ENCODE results near the gene ZNF236.
"Not testable (repeated sequence)": the region's sequence is repeated elsewhere in the genome, so short reads cannot be mapped to it uniquely, and the experiment has no call there.

Gene ZNF236

DNA sequence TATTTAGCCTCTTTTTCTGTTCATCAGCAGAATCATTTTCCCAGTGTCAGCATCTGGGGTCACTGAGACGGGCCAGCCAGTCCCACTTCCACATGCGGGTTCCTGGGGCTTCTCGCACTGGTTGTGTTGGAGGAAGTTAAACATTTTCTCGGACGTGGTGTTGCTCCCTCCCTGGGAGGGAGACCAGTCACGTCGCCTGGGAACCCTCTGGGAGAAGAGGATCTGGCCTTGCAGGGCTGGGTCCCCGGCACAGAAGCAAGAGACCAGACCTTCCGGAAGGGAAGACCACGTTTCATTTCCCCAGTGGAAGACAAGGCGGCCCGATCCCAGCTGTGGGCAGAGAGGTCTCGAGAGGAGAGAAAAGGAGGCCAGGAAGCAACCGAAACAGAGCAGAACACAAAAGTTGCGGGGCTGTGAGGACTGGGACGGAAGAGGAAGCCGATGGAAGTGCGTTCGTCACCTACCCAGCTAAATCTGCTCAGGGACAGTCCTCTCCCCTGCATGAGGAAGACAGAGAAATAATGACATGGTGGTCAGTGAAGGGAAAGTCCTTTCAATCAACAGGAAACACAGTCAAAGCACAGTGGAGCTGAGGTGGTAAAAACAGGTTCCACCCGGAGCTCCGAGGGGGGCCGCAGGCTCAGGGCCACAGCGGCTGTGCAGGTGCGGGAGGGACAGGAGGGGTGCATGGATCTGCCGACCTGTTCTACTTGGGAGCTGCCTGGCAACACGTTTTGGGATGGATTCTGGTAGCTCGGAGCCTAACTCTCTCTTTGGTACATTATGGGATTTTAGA, 165.9 kb downstream of the ZNF236 start:
- no peak for DNase-seq (ENCODE audit: low read depth in 3 of 3)

DNA sequence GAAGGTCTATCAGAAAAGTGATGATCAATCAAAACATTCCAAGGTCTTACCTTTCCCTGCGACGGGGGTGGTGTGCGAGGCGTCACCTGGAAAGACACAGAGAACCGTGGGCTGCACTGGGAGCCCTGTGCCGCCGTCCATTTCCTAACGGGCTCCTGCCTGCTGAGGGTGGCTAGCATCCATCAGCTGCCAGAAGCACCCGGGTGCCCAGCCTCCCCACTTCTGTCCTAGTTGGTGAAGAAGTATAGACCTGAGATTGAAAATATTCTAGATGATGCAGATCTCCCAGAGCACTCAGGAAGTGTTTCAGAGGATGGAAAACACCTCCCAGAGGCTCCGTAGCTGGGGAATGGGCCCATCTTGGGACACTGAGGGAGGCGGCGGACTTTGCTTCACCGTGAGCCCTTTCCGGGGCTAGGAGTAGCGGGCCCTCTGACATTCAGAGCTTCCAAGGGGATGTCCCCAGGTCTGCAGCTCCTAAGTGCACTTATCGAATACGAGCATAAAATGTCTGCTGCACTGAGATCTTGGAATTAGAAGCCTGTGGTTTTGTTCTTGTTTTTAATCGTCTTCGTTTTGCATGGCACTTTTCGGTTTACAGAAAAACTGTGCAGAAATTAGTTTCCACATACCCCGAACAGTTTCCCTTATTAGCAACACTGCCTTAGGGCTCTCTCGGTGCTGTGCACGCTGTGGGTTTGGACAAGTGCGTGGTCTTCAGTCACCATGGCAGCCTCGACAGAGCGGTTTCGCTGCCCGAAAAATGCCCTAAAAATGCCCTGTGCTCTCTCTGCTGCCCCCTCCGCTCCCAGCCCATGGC, 166.7 kb downstream of the ZNF236 start:
- no peak for DNase-seq (ENCODE audit: low read depth in 3 of 3)

DNA sequence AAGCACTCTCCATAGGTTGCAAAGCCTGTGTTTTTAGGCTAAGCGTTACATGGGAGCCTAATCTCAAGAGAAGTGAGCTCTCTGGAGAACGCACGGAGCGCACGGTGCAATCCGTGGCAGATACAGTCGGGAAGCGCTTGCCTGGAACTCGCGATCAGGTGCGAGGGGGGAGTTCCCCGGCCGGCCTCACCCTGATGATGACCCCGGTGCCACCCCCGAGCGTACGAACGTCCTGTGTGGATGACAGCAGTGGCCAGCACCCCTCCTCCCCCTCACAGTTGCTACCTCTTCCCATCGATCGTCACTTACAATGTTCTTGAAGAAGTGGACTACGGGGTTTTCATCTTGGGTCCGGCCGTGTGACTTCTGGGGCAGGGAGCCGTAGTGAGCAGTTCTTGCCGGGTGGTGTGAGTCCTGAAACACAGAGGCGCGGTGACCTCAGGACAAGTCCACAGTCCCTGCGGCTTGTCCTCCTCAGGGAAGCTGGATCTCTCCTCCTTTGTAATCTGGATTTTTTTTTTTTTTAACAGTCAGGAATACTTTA, 167.4 kb downstream of the ZNF236 start:
- no peak for DNase-seq (ENCODE audit: low read depth in 3 of 3)

DNA sequence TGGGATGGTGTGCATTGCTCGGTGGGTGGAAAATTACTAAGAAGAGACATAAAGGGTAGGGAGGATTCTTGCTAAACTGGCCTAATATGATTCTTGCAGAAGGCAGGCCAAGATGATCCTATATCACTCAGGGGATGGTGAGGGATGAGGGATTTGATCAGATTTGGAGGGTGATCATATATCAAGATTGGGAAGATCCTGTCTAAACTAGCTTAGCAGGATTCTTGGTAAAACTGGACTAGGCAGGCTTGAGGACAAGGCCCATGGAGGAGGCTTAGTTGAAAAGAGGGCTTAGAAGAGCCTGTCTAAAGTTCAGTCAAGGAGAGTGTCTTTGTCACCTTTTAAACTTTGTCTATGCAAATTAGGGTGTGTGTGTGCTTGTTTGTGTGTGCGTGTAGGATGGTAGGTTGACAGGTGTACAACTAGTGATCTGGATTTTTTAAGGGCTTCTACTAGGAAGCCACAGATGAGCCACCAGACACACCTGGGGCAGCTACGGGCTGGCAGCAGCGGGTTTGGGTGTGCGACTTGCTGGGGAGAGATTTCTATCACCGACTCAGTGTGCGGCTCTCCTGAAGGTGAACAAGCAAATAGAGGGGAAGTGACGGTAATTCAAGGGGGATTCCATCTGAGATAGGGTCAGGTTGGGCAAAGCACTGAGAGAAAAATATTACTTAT, 168.1 kb downstream of the ZNF236 start:
- DNase-seq (ENCODE audit: low read depth in 3 of 3) = not testable (repeated sequence)

DNA sequence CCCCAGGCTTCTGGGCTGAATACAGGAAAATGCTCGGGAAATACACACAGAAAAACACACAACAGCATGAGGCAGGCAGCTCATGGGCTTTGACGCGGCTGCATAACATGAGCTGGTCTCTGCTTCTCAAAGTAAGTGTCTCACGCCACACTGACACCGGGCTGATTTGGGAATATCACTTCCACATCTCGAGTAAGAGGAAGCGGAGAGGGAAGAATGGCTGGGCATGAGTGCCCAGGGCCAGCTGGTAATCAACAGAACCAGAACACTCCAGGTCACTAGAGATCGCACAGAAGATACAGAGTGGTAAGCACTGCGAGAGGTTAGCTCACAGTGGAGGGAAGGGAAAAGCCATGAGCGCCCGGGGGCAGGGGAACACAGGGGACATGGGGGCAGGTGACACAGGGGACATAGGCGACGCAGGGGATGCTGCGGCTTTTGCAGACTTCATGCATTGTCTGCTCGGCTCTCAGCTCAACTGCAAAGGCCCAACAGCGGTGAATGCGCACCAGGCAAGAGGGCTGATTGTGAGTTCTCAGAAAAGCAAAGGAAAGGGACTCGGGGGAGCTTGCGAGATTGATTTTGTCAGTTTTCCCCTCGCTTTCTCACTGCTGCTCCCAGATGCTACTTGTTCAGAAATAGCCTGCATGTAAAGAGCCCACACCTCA, 168.8 kb downstream of the ZNF236 start:
- DNase-seq (ENCODE audit: low read depth in 3 of 3) = no peak

DNA sequence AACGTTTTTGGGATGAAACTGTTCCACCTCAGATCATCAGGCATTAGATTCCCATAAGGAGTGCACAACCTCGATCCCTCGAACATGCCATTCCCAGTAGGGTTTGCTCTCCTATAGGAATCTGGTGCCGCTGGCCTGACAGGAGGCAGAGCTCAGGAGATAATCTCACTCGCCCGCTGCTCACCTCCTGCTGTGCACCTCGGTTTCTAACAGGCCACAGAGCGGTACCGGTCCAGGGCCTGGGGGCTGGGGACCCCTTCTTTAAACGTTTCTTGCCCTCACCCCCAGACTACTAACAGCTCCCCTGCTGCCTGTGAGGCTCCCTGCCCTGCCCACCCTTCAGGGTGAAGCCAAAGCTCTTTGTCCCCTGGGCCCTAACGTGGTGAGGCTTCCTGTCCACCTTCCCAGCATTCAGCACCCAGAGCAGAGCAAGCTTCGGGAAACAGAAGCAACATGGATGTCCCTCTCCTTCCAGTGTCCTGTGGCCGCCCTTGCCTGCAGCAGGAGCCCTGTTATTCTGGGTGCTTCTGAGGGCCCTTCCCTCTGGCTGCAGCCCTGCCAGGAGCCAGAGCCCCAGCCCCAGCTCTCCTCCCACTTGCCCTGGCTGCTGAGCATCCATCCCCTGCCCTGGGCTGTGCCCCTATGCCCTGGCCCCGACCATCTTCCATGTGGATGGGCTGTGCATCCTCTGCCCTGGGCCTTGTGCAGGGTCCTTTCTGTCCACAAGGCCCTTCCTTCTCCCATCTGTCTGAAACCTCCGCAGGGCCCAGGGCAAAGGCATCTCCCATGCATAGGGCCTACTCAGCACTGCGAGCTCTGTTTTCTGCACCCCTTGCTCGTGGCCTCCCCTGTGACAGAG, 170.1 kb downstream of the ZNF236 start:
- no peak for DNase-seq (ENCODE audit: low read depth in 3 of 3)

DNA sequence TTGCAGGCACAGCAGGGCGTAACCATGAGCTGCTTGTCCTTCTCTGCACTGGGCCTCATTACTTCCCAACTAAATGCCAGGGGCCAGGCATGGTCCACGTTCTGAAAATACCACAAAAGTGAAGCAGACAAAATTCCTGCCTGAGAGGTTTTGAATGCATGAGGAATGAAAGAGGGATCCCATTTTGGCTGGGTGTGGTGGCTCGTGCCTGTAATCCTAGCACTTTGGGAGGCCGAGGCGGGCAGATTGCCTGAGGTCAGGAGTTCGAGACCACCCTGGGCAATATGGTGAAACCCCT, 170.7 kb downstream of the ZNF236 start:
- no peak for DNase-seq (ENCODE audit: low read depth in 3 of 3)

DNA sequence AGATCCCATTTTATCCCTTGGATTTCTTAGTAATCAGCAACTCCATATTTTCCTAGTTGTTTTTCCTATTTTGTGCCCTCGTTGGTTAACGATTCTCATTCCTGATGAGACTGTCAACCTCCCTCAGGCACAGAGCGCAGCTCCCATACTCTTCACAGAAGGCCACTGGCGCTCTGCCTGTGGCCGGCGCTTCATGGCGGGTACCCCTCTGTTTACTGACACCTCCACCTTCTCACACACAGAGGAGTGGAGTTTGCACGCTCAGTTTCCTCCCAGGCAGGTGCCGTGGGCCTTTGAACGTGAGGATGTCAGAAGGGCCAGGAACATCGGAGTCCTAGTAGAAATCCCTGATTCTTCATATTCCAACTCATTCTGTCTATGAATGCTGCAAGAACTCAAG, 171.2 kb downstream of the ZNF236 start:
- no peak for DNase-seq (ENCODE audit: low read depth in 3 of 3)

DNA sequence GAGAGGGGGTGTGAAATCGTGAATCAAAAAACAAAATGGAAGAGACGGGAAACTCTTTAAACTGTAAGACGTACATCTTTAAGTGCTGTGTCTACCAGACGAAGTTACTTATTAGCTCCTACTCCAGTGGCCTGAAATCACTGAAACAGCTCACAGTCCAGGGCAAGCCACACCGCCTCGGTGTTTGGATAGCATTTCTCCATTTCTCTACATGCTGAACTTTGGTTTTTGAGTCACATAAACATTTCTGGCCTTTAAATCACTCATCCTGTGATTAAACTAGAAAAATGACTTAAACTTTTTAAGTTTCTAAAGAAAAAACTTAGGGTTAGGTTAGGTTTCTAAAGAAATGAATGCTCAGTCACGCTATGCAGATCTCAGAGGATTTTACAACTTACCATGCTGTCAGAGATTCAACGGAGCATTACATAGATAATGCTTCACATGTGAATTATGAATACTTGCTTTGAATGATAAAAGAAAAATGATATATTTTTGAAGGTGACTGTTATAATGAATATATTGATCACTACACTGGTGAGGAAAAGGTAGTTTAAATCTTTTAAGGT, 171.8 kb downstream of the ZNF236 start:
- no peak for DNase-seq (ENCODE audit: low read depth in 3 of 3)

DNA sequence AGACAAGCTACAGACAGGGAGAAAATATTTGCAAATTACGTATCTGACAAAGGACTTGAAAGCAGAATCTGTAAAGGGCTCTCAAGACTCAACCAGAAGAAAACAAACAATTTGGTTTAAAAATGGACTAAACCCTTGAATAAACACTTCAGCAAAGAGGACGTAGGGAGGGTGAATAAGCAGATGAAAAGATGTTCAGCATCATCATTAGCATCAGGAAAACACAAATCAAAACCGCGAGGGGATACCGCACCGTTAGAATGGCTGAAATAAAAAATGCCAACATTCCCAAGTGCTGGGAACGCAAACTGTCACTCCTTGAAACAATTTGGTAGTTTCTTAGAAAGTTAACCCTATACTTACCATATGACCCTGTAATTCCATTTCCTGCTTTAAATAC, 173.5 kb downstream of the ZNF236 start:
- no peak for DNase-seq (ENCODE audit: low read depth in 3 of 3)

DNA sequence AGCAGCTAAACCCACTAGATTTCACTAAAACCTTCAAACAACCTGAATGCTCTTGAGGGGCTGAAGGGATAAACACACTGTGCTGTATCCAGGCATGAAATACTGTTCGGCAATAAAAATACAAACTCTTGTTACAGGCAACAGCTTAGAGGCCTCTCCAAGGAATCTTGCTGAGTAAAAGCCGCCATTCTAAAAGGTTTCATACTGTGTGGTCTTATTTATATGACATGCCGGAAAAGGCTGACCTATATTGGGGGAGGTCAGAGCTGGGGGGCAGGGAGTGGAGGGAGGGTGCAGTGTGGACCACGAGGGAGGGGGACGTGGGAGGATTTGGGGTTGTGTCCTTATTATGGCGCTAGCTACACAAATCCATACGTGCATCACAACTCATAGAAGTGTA, 174.1 kb downstream of the ZNF236 start:
- no peak for DNase-seq (ENCODE audit: low read depth in 3 of 3)

DNA sequence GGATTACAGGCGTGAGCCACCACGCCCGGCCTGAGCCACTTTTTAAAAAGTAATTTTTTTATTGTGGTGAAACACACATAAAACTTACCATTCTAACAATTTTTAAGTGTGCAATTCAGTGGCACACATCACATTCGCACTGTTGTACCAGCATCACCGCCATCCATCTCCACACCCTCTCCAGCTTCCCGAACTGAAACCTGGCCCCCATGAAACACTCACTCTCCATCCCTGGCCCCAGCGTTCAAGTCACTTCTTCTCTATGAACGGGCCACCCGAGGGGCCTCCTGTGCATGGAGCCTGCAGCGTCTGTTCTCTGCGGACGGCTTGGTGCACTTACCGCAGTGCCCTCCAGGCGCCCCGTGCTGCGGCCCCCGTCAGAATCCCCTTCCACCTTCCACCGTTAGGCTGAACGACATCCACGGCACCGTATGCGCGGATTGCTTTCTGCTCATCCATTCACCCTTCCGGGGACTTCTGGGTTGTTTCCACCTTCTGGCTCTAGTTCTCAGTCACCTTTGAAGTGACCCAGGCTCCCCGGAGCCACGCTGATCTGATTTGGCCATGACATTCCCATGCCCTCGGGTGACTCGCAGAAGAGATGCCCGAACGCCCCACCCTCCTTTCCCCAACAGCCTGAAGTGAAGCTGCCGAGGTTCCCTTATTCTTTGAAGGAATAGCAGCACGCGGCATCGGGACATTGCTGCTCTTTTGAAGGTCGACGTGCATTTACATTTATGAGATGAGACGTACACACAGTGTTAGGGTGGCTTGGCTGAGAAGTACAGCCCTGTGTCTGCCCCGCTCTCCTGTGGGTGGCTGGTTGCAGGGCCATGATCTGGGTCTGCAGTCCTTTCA, 175.8 kb downstream of the ZNF236 start:
- DNase-seq (ENCODE audit: low read depth in 3 of 3) = no peak

DNA sequence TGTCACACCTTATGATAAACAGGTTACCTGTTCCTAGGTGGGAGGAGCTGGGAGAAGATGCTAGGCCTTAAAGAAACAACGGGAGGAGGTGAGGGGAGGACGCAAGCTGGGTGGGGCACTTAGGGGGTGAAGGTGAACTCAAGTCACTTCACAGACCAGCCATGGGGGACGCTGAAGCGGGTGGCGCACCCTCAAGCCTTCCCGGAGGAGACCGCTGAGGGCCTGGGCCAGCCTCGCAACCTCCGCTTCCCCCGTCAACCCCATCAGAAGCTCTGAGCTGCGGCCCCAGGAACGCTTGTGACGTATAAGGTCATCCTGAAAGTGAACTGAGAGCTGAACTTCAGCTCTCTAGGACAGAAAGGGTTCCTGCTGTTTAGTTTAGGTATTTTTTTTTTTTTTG, 176.7 kb downstream of the ZNF236 start:
- no peak for DNase-seq (ENCODE audit: low read depth in 3 of 3)

DNA sequence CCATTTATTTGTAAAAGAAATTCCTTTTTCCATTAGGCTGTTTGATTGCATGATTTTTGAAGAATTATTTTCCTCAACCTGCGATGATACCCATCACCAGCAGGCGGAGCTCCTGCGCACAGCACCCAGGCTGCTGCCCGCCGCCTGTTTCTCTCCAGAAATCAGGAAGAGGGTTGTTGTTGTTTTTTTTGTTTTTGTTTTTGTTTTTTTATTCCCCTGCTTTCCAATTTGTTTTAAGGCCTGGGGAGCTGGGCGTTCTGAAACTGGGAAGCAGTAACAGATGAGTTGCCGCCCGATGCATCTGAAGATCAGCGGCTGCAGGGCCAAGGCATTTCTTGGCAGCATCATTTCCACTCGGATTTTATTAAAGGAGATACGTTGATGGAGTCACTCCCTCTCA, 178.2 kb downstream of the ZNF236 start:
- peak in 2 of 3 experiments; percentile 16 to 18 for DNase-seq (ENCODE audit: low read depth in 3 of 3)

DNA sequence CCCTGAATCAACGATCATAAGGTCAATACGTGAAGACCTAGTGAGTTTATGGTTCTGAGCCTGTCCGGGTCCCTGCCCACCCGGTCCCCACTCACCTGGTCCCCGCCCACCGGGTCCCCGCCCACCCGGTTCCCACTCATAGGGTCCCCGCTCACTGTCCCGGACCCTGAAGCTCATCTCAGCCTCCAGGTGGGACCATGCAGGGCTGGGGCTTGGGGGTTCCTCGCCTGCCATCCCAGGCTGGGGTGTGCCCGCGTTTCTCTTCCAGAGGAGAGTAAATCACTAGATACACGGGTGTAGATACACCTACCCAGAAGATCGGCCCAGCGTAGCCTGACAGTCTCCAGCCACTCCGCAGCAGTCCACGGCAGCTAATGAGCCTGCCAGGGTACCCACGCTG, 178.7 kb downstream of the ZNF236 start:
- no peak for DNase-seq (ENCODE audit: low read depth in 3 of 3)

DNA sequence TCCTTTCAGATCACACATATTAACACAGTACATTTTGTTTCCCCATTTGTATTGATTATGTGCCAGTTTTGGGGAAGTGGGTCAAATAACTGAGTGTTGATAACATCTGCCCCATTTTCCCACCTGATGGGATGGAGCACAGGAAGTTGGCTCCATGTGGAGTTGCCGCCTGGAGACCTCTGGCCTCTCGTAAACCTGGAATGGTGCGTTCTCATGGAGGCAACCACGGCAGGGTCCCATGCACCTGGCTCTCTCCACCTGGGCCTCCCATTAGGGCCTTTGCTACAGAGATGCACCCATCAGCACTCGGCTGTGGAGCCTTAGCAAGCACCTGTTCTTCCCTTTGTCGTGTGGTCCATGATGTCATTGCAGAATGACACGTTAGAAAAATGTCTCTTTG, 179.6 kb downstream of the ZNF236 start:
- no peak for DNase-seq (ENCODE audit: low read depth in 3 of 3)

DNA sequence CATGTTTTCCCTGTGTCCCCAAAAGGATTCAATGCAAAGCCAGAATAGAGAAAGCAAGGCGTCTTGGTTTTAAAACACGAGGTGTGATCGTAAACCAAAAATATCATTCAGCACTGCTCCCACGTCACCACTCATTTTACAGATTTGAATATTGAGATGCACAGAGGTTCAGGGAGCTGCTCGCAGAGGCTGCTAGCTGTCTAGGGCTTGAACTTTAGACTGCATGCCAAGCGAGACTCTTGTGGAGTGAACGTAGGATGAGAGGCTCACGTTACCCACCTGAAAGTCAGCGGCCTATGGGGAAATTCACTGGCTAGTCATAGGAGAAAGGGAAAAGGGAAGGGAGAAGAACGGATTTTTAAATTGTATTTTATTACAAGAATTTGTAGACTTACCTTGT, 180.1 kb downstream of the ZNF236 start:
- DNase-seq (ENCODE audit: low read depth in 3 of 3) = no peak

DNA sequence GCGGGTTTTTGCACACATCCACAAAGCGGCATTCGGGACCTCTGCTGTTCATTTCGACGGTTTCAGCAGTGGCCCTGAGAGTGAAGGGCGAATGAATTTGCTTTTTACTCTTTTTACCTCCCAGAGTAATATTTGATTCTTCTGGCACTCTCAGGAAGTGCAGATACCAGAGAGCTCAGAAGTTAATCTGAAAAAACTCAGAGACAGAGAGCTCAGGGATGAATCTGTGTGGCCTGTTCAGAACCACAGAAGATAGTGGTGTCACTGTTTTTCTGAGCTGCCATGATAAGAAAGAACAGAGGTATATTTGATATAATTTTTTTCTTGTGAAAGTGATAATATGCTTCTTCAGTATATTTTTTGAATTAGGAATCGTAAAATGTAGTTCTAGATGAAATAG, 181.0 kb downstream of the ZNF236 start:
- DNase-seq (ENCODE audit: low read depth in 3 of 3) = no peak

DNA sequence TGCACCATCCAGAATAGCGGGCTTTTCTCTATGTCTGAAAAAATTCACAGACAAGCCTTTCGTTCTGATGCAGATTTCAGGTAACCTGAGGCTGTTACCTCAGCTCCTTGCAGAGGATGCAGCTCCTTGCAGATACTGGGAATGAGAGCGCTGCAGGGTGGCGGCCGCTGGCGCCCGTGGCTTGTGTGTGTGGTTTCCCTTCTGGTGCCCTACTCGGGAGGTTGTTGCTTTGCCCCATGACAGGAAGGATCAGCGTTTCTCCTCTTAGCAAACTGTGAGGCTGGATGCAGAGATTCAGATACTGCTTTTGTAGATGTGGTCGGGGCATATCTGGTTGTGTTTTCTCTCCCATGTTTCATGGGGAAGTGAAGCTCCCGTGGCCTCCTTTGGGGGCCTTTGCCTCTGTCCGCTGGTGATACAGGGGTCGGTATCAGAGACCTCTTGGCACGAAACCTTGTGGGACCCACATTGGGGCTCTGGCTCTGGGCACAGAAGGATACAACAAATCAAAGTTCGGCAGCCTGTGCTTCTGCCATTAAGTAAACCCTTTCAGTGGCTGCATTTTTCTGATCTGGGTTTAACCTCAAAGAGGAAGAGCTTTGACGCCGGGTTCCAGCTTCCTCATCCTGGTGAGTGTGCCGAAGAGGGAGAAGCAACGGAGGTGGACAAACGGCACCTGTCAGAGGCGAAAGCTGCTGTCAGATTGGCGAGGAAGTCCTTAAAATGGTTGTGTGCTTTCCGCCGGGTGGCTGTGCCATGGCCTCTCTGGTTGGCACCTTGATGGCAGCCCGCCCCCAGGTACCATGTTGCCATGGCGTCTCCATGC, 182.4 kb downstream of the ZNF236 start:
- DNase-seq (ENCODE audit: low read depth in 3 of 3) = no peak
